ENCODE data around the gene MTSS2.
"Not testable (repeated sequence)": the region's sequence is repeated elsewhere in the genome, so short reads cannot be mapped to it uniquely, and the experiment has no call there.

MTSS2 gene

DNA sequence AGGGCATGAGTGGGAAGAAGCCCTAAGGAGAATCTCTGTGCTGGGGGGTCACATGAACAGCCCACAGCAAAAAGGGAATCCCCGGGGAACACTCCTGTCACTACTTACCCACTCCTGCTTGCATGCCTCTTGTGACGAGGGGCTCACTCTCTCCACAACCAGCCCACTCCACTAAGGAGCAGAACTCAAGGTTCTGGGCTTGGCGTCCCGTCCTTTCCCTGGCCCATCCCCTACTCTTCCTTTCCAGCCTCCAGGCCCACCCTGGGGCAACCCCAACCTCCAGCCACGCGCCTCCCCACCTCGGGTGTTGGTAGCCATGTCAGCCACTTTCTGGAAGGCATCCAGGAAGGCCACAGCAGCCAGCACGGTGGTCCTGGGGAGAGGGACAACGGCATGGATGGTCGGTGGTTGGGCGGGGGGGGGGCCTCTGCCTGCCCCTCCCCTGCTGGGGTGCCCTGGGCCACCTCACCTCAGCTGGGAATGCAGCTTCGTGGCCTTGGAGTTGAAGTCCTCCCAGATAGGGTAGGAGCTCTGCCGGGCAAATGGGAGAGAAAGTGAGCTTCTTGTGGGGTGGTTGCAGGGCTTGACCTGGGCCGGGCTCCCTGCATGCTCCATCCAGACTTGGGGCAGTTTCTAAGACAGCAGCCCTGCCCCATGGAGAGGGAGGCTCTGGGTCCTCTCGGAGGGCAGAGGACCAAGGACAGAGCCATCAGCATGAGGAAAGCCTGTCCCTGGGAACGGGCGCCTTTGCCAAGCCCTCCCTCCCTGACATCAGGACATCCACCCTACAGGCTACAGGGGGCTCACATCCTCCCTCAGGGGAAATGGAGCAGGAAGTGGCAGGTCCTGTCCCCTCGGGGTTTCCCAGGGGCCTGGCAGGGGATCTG is 5.1 kb downstream of the MTSS2 start:
- Mint-ChIP-seq H3K9me3 (no peaks in the 10 kb centered on the region), H3K36me3 (no peaks in the 10 kb centered on the region), H3K27ac (no peak overlapping the region), H3K4me1 (peaks cover 0 to 7% of the 10 kb centered on the region in 2 donors), H3K4me3 (no peak overlapping the region), H3K27me3 (peaks cover 6 to 16% of the 10 kb centered on the region in 2 donors)
- ATAC-seq (replicated peaks) (no peak), DNase-seq (no peak)

DNA sequence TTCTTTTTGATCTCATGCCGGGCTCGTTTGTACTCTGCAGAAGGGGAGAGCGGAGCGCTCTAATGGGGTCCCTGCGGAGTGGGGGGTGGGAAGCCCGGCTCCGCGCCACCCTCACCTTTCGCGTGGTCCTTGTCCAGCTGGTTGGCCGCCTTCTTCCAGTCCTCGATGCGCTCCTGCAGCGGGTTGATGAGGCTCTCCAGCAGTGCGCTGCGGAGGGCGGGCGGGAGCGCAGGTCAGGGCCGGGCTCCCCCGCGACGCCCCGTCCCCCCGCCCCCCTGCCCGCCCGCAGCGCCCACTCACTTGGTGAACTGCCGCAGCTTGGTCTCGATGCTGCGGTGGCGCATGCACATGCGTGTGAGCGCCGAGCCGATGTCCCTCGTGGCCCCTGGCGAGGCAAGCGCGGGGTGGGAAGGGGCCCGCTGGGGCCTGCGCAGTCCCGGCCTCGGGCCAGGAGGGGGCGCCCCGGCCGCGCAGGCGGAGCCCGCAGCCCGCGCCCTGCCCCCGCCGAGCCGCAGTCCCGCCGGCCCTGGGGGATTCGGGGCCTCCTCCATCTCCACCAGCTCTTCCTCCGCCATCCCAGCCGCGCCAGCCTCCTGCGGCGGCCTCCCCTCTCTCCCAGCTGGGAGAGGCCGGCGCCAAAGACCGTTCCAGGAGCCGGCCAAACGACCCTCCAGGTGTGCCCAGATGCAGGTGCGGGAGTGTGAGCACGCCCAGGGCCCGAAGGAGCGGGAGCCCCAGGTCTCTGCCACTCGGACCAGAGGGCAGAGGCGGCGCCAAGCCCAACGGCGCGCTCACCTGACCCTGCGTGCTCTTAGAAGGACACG is 6.0 kb downstream of the MTSS2 start:
- H3K4me1 Mint-ChIP-seq, result peaks cover 0 to 2% of the 10 kb centered on the region in 2 donors
- DNase-seq (no peak), ATAC-seq (replicated peaks) (no peak)
- no peaks in the 10 kb centered on the region for H3K9me3 Mint-ChIP-seq
- no peaks in the 10 kb centered on the region for H3K36me3 Mint-ChIP-seq
- no peak overlapping the region for H3K4me3 Mint-ChIP-seq
- H3K27me3 Mint-ChIP-seq, result peaks cover 6 to 11% of the 10 kb centered on the region in 2 donors
- no peak overlapping the region for H3K27ac Mint-ChIP-seq

DNA sequence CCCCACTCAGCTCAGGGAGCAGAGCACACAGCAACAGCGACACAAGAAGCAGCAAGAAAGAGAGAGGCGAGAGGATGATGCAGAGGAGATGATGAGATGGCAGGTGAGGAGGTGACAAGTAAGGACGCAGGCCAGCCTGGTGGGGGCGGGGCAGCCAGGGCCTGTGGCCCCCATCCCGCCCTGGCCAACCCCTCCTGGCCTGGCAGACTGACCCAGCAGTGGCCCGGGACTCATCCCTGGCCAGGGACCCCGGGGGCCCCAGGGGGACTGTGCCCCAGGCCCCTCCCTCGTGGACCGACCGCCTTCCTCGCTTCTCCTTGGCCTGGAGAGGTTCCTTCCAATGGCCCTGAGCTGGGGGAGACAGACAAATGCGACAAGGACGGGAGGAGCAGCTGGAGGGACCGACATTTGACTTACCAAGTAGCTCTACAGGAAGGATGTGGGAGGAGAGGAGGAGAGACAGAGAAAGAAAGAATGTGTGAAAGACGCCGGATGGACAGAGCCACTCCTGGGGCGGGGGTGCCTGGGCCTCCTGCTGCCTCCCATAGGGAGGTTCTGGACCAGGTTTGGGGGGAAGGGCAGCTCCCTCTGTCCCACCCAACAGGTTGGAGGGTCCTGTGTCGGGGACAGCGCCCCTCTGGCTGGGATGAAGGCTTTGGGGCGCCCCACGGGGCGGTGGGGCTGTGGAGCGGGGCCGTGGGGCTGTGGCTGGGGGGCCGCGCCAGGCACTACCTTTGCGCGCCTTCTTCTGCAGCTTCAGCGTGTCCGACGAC is 6.8 kb downstream of the MTSS2 start:
- Mint-ChIP-seq H3K9me3 (no peaks in the 10 kb centered on the region), H3K27ac (no peak overlapping the region), H3K4me3 (no peak overlapping the region), H3K27me3 (peaks cover 3 to 5% of the 10 kb centered on the region in 2 donors), H3K4me1 (no peaks in the 10 kb centered on the region), H3K36me3 (no peaks in the 10 kb centered on the region)
- ATAC-seq (replicated peaks) (no peak), DNase-seq (no peak)

DNA sequence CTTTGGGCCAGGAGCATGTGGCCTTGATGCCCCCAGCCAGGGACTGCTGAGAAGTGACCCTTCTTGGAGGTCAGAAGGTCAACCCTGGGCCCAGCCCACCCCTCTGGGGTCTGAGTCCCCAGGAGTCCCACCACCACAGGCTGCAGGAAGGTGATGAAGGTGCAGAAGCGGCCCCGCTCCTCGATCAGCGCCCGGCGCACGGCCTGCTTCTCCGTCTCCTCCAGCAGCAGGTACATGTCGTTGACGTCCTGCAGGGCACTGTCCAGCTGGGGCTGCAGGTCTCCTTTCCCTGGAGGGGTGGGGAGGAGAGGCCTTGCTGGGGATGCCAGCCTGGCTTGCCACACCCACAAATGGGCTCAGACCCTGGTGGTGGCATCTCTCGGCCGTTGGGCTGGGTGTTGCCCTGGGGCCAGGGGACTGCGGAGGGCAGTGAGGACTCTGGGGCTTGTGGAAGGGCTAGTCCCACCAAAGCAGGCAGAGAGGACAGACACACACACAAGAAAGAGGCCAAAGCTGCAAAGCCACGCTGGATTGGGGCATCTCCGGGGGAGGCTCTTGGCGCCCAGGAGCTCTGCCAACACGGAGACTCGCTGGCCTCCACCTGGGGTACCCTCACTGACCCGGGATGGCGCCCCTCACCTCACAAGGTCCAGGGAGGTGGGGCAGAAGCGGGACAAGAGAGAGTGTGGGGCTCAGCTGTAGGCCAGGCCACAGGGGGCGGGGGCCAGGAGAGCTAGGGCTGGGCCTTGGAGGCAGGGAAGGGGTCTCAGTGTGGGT is 7.5 kb downstream of the MTSS2 start:
- Mint-ChIP-seq H3K4me1 (no peaks in the 10 kb centered on the region), H3K4me3 (no peak overlapping the region), H3K27me3 (no peaks in the 10 kb centered on the region), H3K36me3 (no peaks in the 10 kb centered on the region), H3K27ac (no peak overlapping the region), H3K9me3 (no peaks in the 10 kb centered on the region)
- no peak for ATAC-seq (replicated peaks)
- DNase-seq, result no peak

DNA sequence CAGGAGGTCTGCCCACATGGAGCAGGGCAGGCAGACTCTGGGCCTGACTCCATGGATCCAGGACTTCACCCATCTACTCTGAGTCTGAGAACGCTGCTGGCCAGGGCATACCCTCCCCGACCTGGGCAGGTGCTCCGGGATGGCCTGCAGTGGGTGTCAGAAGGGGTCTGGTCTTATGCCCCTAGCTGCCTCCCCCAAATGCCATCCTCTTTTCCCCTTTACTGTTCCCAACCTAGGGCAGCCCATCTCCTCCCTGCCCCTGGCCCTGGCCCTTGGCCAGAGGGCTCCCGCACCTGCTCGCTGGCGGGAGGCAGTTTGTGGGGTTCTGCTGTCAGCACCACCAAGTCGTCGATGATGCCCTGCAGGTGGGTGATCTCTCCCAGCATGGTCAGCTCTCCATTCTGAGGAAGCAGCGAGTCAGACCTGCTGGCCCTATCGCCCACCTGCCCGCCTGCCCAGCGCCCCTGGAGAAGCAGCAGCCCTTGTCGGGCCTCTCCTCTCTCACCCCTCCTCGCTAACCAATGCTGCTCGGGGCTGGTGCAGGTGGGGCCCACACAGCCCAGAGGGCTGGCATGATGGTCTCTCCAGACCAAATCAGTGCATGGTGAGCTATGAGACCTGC is 8.2 kb downstream of the MTSS2 start:
- Mint-ChIP-seq H3K27me3 (no peaks in the 10 kb centered on the region), H3K36me3 (no peaks in the 10 kb centered on the region), H3K27ac (no peak overlapping the region), H3K4me1 (no peaks in the 10 kb centered on the region), H3K4me3 (no peak overlapping the region), H3K9me3 (no peaks in the 10 kb centered on the region)
- ATAC-seq (replicated peaks) (no peak), DNase-seq (no peak)

DNA sequence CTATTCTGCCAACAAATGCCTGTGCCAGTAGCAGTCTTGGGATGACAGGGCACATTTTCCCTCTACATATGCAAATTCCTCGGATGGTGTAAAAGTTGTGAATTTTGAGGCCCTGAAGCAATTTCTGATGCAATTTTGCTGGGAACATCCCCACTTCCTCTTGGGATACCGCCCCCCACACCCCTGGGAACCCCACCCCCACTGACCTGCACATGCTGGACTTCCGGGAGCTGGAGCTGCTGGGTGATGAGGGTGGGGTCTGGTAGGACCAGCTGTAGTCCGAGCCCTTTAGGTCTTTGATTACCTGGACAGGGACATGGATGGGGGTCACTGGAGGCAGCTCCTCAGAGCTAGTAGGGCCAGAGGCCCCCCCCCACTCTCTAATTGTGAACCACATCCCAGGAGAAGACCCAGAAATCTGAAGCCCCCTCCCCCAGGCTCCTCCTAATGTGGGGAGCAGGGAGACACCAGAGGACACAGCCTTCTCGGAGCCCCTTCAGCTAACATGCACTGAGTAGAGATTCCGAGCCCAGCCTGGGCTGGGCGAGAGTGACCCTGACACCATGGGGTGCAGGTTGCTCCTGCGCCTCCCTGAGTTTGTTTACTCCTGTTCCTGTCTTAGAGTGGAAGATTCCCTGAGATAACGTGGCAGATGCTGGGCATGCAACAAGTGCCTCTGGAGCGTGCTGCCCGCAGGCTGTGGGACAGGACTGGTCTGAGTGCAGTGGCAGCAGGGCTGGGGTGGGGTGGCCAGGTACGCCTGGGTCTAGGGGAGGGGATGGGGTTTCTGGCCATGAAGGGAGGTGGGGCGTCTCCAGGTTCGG is 9.0 kb downstream of the MTSS2 start:
- Mint-ChIP-seq H3K4me1 (no peaks in the 10 kb centered on the region), H3K27ac (no peak overlapping the region), H3K36me3 (no peaks in the 10 kb centered on the region), H3K9me3 (no peaks in the 10 kb centered on the region), H3K27me3 (no peaks in the 10 kb centered on the region), H3K4me3 (no peak overlapping the region)
- DNase-seq (no peak), ATAC-seq (replicated peaks) (no peak)

DNA sequence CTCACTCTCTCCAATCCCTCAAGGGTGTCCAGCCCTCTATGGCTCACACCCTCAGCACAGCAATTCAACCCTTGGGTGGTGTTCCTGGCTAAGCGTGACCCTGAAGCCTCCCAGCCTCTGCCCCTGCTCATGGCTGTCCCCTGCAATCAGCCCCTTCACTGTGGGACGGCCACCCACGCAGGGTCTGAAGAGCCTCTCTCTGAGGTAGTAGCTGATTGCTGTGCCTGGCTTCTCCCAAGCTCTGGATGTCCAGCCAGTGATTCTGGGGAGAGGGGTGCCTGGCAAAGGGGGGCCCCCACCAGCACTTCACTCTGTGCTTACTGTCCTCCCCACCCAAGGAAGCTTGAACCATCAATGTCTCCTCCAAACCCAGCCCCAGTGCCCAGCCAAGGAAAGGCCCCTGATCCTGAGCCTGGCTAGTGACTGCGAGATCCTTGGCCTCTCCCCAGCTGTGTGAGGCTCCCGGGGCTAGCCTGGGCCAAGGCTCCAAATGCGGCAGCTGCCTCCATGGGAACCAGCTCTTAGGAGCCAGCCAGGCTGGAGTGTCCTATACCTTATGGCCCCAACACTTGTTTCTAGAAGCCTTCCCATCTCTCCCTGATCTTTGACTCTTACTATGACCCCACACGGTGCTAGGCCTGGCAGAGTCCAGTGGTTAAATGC is 9.9 kb downstream of the MTSS2 start:
- Mint-ChIP-seq H3K4me1 (no peaks in the 10 kb centered on the region), H3K36me3 (no peaks in the 10 kb centered on the region), H3K27me3 (no peaks in the 10 kb centered on the region), H3K4me3 (no peak overlapping the region), H3K27ac (no peak overlapping the region), H3K9me3 (no peaks in the 10 kb centered on the region)
- DNase-seq (no peak), ATAC-seq (replicated peaks) (no peak)

DNA sequence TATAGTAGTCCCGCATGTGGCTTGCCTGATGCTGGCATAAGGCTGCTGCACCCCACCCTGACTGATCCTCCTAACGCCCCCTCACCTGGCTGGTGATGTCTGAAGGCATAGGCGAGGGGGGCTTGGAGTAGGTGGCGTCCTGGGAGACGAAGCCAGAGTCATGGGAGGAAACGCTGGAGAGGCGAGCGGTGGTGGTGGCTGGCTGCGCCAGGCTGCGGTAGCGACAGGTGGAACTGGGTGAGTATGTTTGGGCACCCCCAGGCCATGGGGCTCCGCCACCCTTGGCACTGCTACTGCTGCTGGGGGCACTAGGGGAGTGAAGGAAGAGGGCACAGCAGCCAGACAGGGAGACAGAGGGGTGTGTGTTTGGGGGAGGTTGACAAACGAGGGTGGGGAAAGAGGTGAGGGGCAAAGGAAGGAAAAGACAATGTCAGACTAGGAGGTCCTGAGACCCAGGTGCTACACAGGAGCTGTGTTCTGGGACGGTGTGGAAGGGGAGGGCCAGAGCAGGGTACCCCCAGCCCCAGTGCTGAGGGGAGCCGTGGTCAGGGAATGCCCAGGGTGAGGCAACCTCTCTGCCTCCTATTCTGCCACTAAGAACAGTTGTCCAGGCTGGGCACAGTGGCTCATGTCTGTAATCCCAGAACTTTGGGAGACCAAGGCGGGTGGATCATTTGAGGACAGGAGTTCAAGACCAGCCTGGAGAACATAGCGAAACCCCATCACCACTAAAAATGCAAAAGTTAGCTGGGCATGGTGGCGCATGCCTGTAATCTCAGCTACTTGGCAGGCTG is 11.4 kb downstream of the MTSS2 start:
- DNase-seq, result no peak
- Mint-ChIP-seq H3K27ac (no peak overlapping the region), H3K4me1 (no peaks in the 10 kb centered on the region), H3K27me3 (no peaks in the 10 kb centered on the region), H3K9me3 (no peaks in the 10 kb centered on the region), H3K36me3 (no peaks in the 10 kb centered on the region), H3K4me3 (no peak overlapping the region)
- no peak for ATAC-seq (replicated peaks)

DNA sequence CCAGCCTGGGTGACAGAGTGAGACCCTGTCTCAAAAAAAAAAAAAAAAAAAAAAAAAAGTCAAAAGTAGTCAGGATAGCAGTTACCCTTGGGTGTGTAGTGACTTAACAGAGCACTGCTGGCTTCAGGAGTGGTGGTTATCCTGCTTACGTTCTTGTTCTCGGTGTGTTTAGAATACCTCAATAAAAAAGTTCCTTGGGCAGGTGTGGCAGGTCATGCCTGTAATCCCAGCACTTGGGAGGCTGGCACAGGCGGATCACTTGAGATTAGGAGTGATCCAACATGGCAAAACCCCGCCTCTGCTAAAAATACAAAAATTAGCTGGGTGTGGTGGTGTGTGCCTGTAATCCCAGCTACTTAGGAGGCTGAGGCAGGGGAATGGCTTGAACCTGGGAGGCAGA is 14.9 kb downstream of the MTSS2 start:
- H3K4me1 Mint-ChIP-seq, H3K27ac Mint-ChIP-seq, H3K4me3 Mint-ChIP-seq: not testable (repeated sequence)

DNA sequence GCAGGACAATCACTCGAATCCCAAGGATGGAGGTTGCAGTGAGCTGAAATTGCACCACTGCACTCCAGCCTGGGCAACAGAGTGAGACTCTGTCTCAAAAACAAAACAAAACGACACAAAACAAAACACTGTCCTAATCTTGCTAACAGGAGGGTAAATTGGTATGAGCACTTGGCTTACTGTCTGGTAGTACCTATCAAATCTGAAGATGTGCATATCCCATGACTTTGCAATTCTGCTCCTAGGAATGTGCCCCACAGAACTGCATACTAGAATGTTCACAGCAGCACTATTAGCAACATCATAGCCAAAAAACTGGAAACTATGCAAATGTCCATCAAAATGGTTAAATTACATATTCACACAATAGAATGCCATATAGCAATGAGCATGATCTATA is 15.7 kb downstream of the MTSS2 start:
- Mint-ChIP-seq H3K27me3 (no peaks in the 10 kb centered on the region), H3K4me1 (no peaks in the 10 kb centered on the region), H3K9me3 (peaks cover 1 to 5% of the 10 kb centered on the region in 2 donors), H3K27ac (no peak overlapping the region), H3K4me3 (no peak overlapping the region), H3K36me3 (peaks cover 0 to 9% of the 10 kb centered on the region in 2 donors)
- ATAC-seq (replicated peaks) (no peak), DNase-seq (no peak)

More for the DNA sequence above, 14.9 kb downstream of the MTSS2 start:
- not testable (repeated sequence) for DNase-seq; ATAC-seq (replicated peaks); H3K36me3 Mint-ChIP-seq; H3K9me3 Mint-ChIP-seq; H3K27me3 Mint-ChIP-seq

DNA sequence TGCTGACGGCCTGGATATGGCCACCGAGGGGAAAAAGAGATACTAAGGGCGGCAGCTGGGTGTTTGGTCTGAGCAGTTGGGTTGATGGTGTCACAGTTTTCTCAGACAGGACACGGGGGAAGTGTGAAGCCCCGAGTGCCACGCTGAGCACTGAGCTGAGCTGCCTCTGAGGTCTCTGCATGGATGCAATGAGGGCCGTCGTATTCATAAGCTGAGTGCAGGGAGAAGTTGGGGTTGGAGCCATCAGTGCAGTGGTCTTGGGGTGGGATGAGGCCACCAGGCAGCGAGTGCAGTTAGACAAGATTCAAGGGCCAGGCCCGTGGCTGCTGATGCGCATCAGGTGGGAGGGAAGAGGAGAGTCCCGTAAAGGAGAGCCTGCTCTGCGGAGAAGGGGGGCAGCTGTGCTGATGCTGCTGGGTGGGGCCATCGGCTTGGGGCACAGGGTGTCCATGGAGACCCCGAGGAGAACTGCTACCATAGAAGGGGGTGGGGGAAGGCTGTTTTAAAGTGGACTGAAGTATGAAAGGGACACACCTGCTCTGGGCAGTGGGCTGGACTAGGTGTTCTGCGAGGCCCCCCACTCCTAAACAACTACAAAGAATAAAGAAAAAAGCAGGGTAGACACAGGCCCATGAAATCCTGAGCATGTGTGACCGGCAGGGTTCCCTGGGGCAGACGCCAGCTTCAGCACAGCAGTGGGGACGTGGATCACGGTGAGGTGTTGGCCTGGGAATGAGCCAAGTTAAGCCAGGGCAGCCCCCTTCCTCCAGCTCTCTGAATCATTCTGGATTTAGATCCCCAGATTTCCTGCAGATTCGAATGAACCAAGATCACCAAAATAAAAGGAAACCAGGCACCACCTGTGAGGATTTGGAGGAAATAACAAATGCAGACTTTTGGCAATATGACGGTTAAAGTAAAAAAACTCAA is 19.8 kb downstream of the MTSS2 start:
- no peak for ATAC-seq (replicated peaks)
- Mint-ChIP-seq H3K27me3 (no peaks in the 10 kb centered on the region), H3K27ac (no peak overlapping the region), H3K36me3 (peaks cover 0 to 9% of the 10 kb centered on the region in 2 donors), H3K9me3 (peaks cover 1 to 5% of the 10 kb centered on the region in 2 donors), H3K4me3 (no peak overlapping the region), H3K4me1 (no peaks in the 10 kb centered on the region)
- DNase-seq, result no peak
